Neural cell (in vitro differentiated cells): Measurements from ENCODE around the gene HIVEP1. TPM values are rescaled to one million over a fixed set of nuclear protein-coding genes. Genes with fewer than 3 reads are reported as not detected.

Experiments used
- H2AFZ ChIP-seq: fragments of 200-600, 300-800 bp; sonication (generic), shearing (Covaris generic); 2 replicates; pipeline ENCODE4 v1.6.0; 2014; ENCODE audit warnings: low read depth, mild to moderate bottlenecking, antibody characterized with exemption, low read length, moderate library complexity
- H3F3A ChIP-seq: fragments of 200-600 bp; shearing (Covaris generic); 2 replicates; pipeline ENCODE4 v1.6.1; 2016; ENCODE audit warnings: mild to moderate bottlenecking, moderate library complexity, mixed read lengths, antibody characterized with exemption, low read length; ENCODE audit not compliant: insufficient read depth, poor library complexity, severe bottlenecking
- H3K27ac ChIP-seq: fragments of 200-600, 300-800 bp; sonication (generic), shearing (Covaris generic); 2 replicates; pipeline ENCODE4 v1.5.1; 2014; ENCODE audit warnings: mild to moderate bottlenecking, low read length, moderate library complexity
- H3K27me3 ChIP-seq: fragments of 300-800, 200-600 bp; sonication (generic), shearing (Covaris generic); 2 replicates; pipeline ENCODE4 v1.6.0; 2014; ENCODE audit warnings: mild to moderate bottlenecking, low read depth, low read length, moderate library complexity; ENCODE audit not compliant: insufficient read depth
- H3K36me3 ChIP-seq: fragments of 300-800, 200-600 bp; sonication (generic), shearing (Covaris generic); 2 replicates; pipeline ENCODE4 v1.5.1; 2014; ENCODE audit warnings: mild to moderate bottlenecking, antibody characterized with exemption, low read length, moderate library complexity; ENCODE audit not compliant: insufficient read depth
- H3K4me2 ChIP-seq: fragments of 300-800, 200-600 bp; sonication (generic), shearing (Covaris generic); 2 replicates; pipeline ENCODE4 v1.6.0; 2014; ENCODE audit warnings: mild to moderate bottlenecking, low read length
- H3K4me3 ChIP-seq: fragments of 300-800, 200-600 bp; sonication (generic), shearing (Covaris generic); 2 replicates; pipeline ENCODE4 v1.5.1; 2014; ENCODE audit warnings: mild to moderate bottlenecking, low read length, moderate library complexity
- H3K79me2 ChIP-seq: fragments of 200-600 bp; shearing (Covaris generic); replicated peaks from 2 replicates; pipeline ENCODE4 v1.6.0; 2014; ENCODE audit warnings: mild to moderate bottlenecking, low read length, moderate library complexity; ENCODE audit not compliant: insufficient read depth
- H3K9ac ChIP-seq: fragments of 300-800, 200-600 bp; sonication (generic), shearing (Covaris generic); 2 replicates; pipeline ENCODE4 v1.6.1; 2016; ENCODE audit warnings: mild to moderate bottlenecking, low read length, mixed read lengths
- H3K9me2 ChIP-seq: fragments of 200-600 bp; shearing (Covaris generic); 2 replicates; pipeline ENCODE4 v1.6.1; 2016; ENCODE audit warnings: mild to moderate bottlenecking, low read length, mixed read lengths; ENCODE audit not compliant: insufficient read depth
- H3K9me3 ChIP-seq: fragments of 200-600, 300-800 bp; sonication (generic), shearing (Covaris generic); 2 replicates; pipeline ENCODE4 v1.6.1; 2016; ENCODE audit warnings: mild to moderate bottlenecking, mixed run types, low read length, moderate library complexity, mixed read lengths
- H4K20me1 ChIP-seq: fragments of 200-600 bp; shearing (Covaris generic); 2 replicates; pipeline ENCODE4 v1.6.1; 2016; ENCODE audit warnings: mild to moderate bottlenecking, mixed run types; ENCODE audit not compliant: insufficient read depth
- EP300 ChIP-seq: fragments of 450-650 bp; conservative IDR thresholded peaks from 2 replicates; pipeline ENCODE4 v1.6.1; 2014; ENCODE audit warnings: antibody characterized with exemption, mild to moderate bottlenecking, moderate library complexity; ENCODE audit not compliant: poor library complexity, severe bottlenecking
- EZH2 ChIP-seq: fragments of 200-600, 300-800 bp; shearing (Covaris generic), sonication (generic); IDR thresholded peaks from 2 replicates; pipeline ENCODE4 v1.6.1; 2014; ENCODE audit warnings: antibody characterized with exemption, low read length, borderline replicate concordance, mild to moderate bottlenecking; ENCODE audit not compliant: insufficient read depth, poor library complexity, severe bottlenecking
- MXI1 ChIP-seq: fragments of 450-650 bp; conservative IDR thresholded peaks from 2 replicates; pipeline ENCODE4 v1.6.1; 2014; ENCODE audit warnings: antibody characterized with exemption, mild to moderate bottlenecking; ENCODE audit not compliant: poor library complexity, severe bottlenecking
- POLR2AphosphoS5 ChIP-seq: IDR thresholded peaks from 2 replicates; pipeline ENCODE4 v1.6.1; 2012
- RAD21 ChIP-seq: fragments of 450-650 bp; conservative IDR thresholded peaks from 2 replicates; pipeline ENCODE4 v1.6.1; 2014; ENCODE audit warnings: antibody characterized with exemption, mild to moderate bottlenecking, moderate library complexity
- SMC3 ChIP-seq: fragments of 450-650 bp; conservative IDR thresholded peaks from 2 replicates; pipeline ENCODE4 v1.6.1; 2014; ENCODE audit warnings: antibody characterized with exemption, mild to moderate bottlenecking, moderate library complexity; ENCODE audit not compliant: poor library complexity
- TAF1 ChIP-seq: IDR thresholded peaks from 2 replicates; pipeline ENCODE4 v1.6.1; 2012; ENCODE audit warnings: low read depth
- polyA plus RNA-seq: library from polyadenylated mRNA; depleted of rRNA; stranded (reverse); fragments of >200 nt; gene quantifications from 2 replicates; pipeline ENCODE4 v1.2.3, GENCODE V29; 2014
- TF ChIP-seq, protein P1 (sequence below): fragments of 450-650 bp; IDR thresholded peaks from 2 replicates; pipeline ENCODE4 v1.5.1; 2014; ENCODE audit warnings: antibody characterized with exemption, mild to moderate bottlenecking, moderate library complexity; ENCODE audit not compliant: poor library complexity, severe bottlenecking
- TF ChIP-seq, protein P2 (sequence below): IDR thresholded peaks from 2 replicates; pipeline ENCODE4 v1.6.1; 2012; ENCODE audit warnings: borderline replicate concordance

HIVEP1 gene
- polyA plus RNA-seq, 1 donor from 2014 or later: 3.6 TPM

- Histone ChIP-seq H3K9ac (no peak overlapping the region), H4K20me1 (no peaks in the 10 kb centered on the region), H3F3A (no peaks in the 10 kb centered on the region), H3K4me2 (no peak overlapping the region), H3K27me3 (no peaks in the 10 kb centered on the region), H3K9me3 (no peaks in the 10 kb centered on the region), H3K79me2 (peaks cover 25% of the 10 kb centered on the region), H3K4me3 (no peak overlapping the region), H3K9me2 (no peaks in the 10 kb centered on the region), H2AFZ (no peak overlapping the region), H3K27ac (no peak overlapping the region), H3K36me3 (no peaks in the 10 kb centered on the region)
- TF ChIP-seq RAD21: no peak
- TF ChIP-seq MXI1: no peak
- no peak for TF ChIP-seq EZH2
- no peak for TF ChIP-seq TAF1
- TF ChIP-seq, protein P1, sequence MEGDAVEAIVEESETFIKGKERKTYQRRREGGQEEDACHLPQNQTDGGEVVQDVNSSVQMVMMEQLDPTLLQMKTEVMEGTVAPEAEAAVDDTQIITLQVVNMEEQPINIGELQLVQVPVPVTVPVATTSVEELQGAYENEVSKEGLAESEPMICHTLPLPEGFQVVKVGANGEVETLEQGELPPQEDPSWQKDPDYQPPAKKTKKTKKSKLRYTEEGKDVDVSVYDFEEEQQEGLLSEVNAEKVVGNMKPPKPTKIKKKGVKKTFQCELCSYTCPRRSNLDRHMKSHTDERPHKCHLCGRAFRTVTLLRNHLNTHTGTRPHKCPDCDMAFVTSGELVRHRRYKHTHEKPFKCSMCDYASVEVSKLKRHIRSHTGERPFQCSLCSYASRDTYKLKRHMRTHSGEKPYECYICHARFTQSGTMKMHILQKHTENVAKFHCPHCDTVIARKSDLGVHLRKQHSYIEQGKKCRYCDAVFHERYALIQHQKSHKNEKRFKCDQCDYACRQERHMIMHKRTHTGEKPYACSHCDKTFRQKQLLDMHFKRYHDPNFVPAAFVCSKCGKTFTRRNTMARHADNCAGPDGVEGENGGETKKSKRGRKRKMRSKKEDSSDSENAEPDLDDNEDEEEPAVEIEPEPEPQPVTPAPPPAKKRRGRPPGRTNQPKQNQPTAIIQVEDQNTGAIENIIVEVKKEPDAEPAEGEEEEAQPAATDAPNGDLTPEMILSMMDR: no peak
- TF ChIP-seq EP300: no peak
- TF ChIP-seq, protein P2, sequence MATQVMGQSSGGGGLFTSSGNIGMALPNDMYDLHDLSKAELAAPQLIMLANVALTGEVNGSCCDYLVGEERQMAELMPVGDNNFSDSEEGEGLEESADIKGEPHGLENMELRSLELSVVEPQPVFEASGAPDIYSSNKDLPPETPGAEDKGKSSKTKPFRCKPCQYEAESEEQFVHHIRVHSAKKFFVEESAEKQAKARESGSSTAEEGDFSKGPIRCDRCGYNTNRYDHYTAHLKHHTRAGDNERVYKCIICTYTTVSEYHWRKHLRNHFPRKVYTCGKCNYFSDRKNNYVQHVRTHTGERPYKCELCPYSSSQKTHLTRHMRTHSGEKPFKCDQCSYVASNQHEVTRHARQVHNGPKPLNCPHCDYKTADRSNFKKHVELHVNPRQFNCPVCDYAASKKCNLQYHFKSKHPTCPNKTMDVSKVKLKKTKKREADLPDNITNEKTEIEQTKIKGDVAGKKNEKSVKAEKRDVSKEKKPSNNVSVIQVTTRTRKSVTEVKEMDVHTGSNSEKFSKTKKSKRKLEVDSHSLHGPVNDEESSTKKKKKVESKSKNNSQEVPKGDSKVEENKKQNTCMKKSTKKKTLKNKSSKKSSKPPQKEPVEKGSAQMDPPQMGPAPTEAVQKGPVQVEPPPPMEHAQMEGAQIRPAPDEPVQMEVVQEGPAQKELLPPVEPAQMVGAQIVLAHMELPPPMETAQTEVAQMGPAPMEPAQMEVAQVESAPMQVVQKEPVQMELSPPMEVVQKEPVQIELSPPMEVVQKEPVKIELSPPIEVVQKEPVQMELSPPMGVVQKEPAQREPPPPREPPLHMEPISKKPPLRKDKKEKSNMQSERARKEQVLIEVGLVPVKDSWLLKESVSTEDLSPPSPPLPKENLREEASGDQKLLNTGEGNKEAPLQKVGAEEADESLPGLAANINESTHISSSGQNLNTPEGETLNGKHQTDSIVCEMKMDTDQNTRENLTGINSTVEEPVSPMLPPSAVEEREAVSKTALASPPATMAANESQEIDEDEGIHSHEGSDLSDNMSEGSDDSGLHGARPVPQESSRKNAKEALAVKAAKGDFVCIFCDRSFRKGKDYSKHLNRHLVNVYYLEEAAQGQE: no peak
- TF ChIP-seq POLR2AphosphoS5: no peak
- TF ChIP-seq SMC3: no peak
Observed at GRCh38 chr6:12022953-12023388, 10.9 kb downstream of the HIVEP1 start.

DNA sequence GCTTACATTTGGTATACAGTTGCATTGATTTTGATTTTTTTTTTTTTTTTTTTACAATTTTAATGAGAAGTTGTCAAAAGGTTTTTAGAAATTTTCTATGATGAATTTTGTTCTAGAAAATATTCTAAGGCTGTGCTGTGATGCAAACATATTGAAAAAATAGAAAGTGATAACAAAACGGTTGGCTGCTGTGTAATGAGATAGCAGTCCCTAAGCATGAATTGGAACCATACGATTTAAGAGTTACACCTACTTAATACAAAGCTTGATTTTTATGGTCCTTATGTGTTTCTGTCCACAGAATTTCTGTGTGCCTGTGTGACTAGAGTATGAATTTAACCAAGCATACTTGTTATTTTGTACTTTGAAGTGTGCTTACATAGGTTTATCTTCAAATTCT, 12.1 kb downstream of the HIVEP1 start:
- no peak overlapping the region for H3K4me2 ChIP-seq

More for the DNA sequence above, 12.1 kb downstream of the HIVEP1 start:
- H3K36me3 ChIP-seq: no peaks in the 10 kb centered on the region
- no peak overlapping the region for H2AFZ ChIP-seq
- H3K27ac ChIP-seq: no peak overlapping the region
- H4K20me1 ChIP-seq: no peaks in the 10 kb centered on the region
- H3F3A ChIP-seq: no peaks in the 10 kb centered on the region
- no peaks in the 10 kb centered on the region for H3K9me3 ChIP-seq
- H3K4me3 ChIP-seq: no peak overlapping the region
- H3K79me2 ChIP-seq: peaks cover 25% of the 10 kb centered on the region
- no peaks in the 10 kb centered on the region for H3K9me2 ChIP-seq
- TF ChIP-seq EZH2 (no peak), RAD21 (no peak), TAF1 (no peak), EP300 (no peak), MXI1 (no peak), SMC3 (no peak), POLR2AphosphoS5 (no peak)
- TF ChIP-seq, protein P2: no peak
- TF ChIP-seq, protein P1: no peak
- H3K9ac ChIP-seq: no peak overlapping the region
- no peaks in the 10 kb centered on the region for H3K27me3 ChIP-seq
